HG03565 (cell line): Measurements from ENCODE around the gene HPX.

ENCODE experiments used
- ATAC-seq: cut with Tn5 transposase; IDR thresholded peaks from one replicate; pipeline ENCODE4 v1.9.1; 2021; ENCODE audit warnings: mild to moderate bottlenecking, moderate library complexity; ENCODE audit not compliant: unreplicated experiment

Gene HPX

GRCh38 chr11:6418557-6419008 is 22.2 kb downstream of the HPX start:
- no peak for ATAC-seq

- ATAC-seq, result no peak
Observed at GRCh38 chr11:6417907-6418556, 22.8 kb downstream of the HPX start.

- ATAC-seq, result no peak
Observed at GRCh38 chr11:6415797-6416196, 25.0 kb downstream of the HPX start.

GRCh38 chr11:6414874-6415328 is 25.9 kb downstream of the HPX start:
- no peak for ATAC-seq

- ATAC-seq, result no peak
Observed at GRCh38 chr11:6413791-6414201, 27.0 kb downstream of the HPX start.

GRCh38 chr11:6411594-6412031 is 29.2 kb downstream of the HPX start:
- ATAC-seq, result no peak

GRCh38 chr11:6410695-6411430 is 29.9 kb downstream of the HPX start:
- ATAC-seq, result no peak

- ATAC-seq, result no peak
Observed at GRCh38 chr11:6406370-6406769, 34.4 kb downstream of the HPX start.

GRCh38 chr11:6405846-6406245 is 34.9 kb downstream of the HPX start:
- ATAC-seq, result no peak

GRCh38 chr11:6405052-6405667 is 35.6 kb downstream of the HPX start:
- ATAC-seq, result no peak

- ATAC-seq, result no peak
Observed at GRCh38 chr11:6404342-6405051, 36.3 kb downstream of the HPX start.

- ATAC-seq, result no peak
Observed at GRCh38 chr11:6403539-6403938, 37.2 kb downstream of the HPX start.

GRCh38 chr11:6402561-6402981 is 38.2 kb downstream of the HPX start:
- peak; percentile 92 for ATAC-seq

- ATAC-seq, result peak; percentile 36
Observed at GRCh38 chr11:6402061-6402470, 38.7 kb downstream of the HPX start.

- no peak for ATAC-seq
Observed at GRCh38 chr11:6401464-6401863, 39.3 kb downstream of the HPX start.

- ATAC-seq, result no peak
Observed at GRCh38 chr11:6400431-6401345, 40.1 kb downstream of the HPX start.

- ATAC-seq, result no peak
Observed at GRCh38 chr11:6397636-6398035, 43.2 kb downstream of the HPX start.

- ATAC-seq, result no peak
Observed at GRCh38 chr11:6397156-6397555, 43.6 kb downstream of the HPX start.

- no peak for ATAC-seq
Observed at GRCh38 chr11:6395470-6396060, 45.2 kb downstream of the HPX start.
